Measurements from ENCODE around the gene CLINT1.

DNA sequence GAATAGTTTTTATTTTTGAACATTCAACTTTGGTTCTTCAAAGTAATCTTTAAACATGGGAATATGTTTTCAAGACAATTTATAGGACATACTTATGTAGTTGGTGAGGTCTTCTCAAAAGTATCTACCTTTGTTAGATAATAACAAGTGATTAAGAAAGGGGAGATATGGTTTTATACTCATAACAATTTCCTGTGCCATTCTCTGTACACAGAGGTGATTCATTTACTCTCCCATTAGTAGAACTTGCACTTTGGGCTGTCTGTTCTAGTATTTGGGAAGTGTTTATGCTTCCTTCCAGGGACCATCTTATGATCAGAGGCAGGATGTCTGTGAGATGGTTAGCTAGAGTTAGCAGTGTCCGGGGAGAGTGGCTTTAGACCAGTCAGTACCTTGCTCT lies 100.2 kb downstream of the CLINT1 start:
- TF ChIP-seq, protein P1, sequence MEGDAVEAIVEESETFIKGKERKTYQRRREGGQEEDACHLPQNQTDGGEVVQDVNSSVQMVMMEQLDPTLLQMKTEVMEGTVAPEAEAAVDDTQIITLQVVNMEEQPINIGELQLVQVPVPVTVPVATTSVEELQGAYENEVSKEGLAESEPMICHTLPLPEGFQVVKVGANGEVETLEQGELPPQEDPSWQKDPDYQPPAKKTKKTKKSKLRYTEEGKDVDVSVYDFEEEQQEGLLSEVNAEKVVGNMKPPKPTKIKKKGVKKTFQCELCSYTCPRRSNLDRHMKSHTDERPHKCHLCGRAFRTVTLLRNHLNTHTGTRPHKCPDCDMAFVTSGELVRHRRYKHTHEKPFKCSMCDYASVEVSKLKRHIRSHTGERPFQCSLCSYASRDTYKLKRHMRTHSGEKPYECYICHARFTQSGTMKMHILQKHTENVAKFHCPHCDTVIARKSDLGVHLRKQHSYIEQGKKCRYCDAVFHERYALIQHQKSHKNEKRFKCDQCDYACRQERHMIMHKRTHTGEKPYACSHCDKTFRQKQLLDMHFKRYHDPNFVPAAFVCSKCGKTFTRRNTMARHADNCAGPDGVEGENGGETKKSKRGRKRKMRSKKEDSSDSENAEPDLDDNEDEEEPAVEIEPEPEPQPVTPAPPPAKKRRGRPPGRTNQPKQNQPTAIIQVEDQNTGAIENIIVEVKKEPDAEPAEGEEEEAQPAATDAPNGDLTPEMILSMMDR (IDR thresholded peaks at IDR 0.05; ENCODE audit: low read length): no peak
- no peak for TF ChIP-seq EZH2 (IDR thresholded peaks at IDR 0.05; ENCODE audit: borderline replicate concordance, low read length)

Data from OCI-LY1 (cell line).